ENCODE measurements around the gene PRSS38.
A peak's percentile ranks its signal among the peaks of the same experiment; 100 is the strongest.

Gene PRSS38

DNA sequence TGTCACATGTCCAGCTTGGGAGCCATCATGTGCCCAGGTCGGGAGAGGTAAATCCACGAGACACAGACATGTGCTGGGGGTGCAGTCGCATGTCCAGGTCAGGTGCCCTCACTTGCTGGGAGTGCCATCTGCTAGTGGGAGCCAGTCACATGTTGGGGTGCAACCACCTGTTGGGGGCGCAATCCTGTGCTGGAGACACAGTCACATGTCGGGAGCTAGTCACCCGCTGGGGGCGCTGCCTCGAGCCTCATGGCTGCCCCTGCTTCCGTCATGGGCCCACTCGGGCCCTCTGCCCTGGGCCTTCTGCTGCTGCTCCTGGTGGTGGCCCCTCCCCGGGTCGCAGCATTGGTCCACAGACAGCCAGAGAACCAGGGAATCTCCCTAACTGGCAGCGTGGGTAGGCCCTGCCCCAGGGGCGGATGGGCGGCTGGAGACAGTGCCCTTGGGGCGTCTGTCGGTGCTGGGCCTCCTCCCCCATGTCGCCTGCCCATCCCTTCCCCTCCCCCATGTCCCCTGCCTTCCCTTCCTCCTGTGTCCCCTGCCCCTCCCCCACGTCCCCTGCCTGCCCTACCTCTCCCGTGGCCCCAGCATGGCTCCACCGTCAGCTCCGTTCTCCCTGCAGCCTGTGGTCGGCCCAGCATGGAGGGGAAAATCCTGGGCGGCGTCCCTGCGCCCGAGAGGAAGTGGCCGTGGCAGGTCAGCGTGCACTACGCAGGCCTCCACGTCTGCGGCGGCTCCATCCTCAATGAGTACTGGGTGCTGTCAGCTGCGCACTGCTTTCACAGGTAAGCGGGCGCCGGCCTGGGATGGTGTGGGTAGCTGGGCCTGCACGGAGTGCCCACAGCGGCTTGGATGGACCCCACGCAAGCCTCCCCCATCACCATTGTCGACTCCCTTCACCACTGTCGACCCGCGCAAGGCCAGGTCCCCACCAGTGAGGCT lies at the start of gene PRSS38:
TSS of gene PRSS38 (plus strand) at position 208 of the 942 bp plus-strand sequence. CDS start at position 250, 42 bp downstream.
- no peak for DNase-seq (ENCODE audit: low spot score)

DNA sequence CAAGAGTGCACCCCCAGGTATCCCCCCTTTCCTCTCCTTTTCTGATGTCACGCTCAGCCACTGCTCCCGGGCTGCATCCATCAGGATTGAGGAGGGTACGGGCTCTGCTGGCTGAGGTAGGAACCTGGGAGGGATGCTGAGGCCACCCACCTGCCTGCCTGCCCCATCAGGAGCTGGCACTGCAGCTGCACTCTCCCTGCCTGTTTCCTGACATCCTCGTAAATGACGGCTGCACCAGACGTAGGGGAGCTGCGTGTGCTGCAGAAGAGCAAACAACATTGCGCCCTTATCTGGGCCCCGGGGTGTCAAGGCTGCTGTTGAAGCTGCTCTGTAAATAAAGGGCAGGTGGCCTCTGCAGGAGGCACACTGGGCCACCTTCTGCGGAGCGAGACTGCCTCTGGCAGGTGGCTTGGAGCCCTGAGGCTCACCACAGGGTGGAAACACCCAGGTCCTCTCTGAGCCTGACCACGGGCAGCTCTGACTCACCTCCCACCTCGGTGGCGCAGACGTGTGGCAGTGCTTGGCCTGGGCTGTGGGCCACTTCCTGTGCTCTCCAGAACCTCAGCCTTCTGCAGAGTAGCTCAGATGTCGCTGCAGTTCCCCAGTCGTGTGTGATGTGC lies 49.4 kb upstream of the PRSS38 start:
- no peak for DNase-seq (ENCODE audit: low spot score)

GRCh38 chr1:227766653-227767277 lies 48.7 kb upstream of the PRSS38 start:
- DNase-seq (ENCODE audit: low spot score) = no peak

- DNase-seq (ENCODE audit: low spot score) = no peak
Observed at GRCh38 chr1:227767401-227768124, 47.9 kb upstream of the PRSS38 start.

DNA sequence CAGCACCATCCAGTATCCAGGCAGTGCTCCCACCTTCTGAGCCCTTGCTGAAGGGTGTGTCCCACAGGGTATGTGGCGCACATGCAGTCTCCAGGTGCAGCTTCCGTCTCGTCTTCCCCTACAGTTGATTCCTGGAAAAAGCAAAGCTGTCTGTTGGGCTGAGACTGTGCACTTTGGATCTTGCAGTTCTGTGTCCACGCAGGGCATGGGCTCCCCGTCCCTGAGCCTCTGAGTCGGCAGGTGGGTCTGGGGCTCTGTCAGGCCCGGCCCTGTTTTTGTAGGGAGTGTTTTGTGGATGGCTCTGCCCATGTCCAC lies 47.4 kb upstream of the PRSS38 start:
- no peak for DNase-seq (ENCODE audit: low spot score)

GRCh38 chr1:227768640-227769039 lies 46.8 kb upstream of the PRSS38 start:
- no peak for DNase-seq (ENCODE audit: low spot score)

- DNase-seq (ENCODE audit: low spot score) = no peak
Observed at GRCh38 chr1:227769047-227769935, 46.2 kb upstream of the PRSS38 start.

GRCh38 chr1:227769936-227770494 lies 45.5 kb upstream of the PRSS38 start:
- DNase-seq (ENCODE audit: low spot score) = no peak

GRCh38 chr1:227770812-227771211 lies 44.7 kb upstream of the PRSS38 start:
- no peak for DNase-seq (ENCODE audit: low spot score)

DNA sequence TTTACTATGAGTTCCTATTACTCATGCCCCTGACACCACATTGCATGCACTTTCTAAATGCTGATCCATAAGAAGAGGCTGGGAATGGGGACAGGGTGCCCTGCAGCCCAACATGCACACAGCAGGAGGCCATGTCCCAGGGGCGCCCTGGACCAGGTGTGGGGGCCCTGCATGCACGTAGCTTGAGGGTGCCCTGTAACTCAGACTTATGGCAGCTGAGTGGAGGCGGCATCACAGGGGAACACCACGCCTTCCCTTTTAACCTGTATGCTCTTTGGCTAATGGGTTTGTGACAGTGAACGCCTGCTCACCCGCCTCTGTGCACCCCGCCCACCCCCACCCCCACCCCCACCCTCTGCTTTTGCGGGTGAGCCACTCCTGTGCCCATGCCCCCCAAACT lies 44.1 kb upstream of the PRSS38 start:
- no peak for DNase-seq (ENCODE audit: low spot score)

DNA sequence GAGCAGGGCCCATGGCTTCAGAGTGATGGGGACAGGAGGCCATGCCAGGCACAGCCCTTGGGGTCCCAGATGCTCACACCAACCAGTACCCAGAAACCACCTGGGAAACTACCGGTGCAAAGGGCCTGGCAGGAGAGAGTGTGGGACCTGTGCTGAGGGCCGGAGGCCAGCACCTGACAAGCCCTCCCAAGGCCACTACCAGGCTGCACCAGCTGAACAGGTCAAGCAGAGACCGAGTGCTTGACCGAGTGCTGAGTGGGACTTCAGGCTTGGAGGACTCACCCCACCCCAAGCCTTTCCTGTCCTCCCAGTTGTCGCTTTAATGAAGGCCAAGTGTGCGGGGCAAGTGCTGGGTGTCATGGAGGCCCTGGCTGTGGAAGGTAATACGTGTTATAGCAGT lies 43.7 kb upstream of the PRSS38 start:
- no peak for DNase-seq (ENCODE audit: low spot score)

GRCh38 chr1:227773558-227773957 lies 41.9 kb upstream of the PRSS38 start:
- no peak for DNase-seq (ENCODE audit: low spot score)

- DNase-seq (ENCODE audit: low spot score) = no peak
Observed at GRCh38 chr1:227774051-227774731, 41.3 kb upstream of the PRSS38 start.

GRCh38 chr1:227774821-227775661 lies 40.4 kb upstream of the PRSS38 start:
- DNase-seq (ENCODE audit: low spot score) = peak; percentile 55

GRCh38 chr1:227775841-227776240 lies 39.6 kb upstream of the PRSS38 start:
- no peak for DNase-seq (ENCODE audit: low spot score)

DNA sequence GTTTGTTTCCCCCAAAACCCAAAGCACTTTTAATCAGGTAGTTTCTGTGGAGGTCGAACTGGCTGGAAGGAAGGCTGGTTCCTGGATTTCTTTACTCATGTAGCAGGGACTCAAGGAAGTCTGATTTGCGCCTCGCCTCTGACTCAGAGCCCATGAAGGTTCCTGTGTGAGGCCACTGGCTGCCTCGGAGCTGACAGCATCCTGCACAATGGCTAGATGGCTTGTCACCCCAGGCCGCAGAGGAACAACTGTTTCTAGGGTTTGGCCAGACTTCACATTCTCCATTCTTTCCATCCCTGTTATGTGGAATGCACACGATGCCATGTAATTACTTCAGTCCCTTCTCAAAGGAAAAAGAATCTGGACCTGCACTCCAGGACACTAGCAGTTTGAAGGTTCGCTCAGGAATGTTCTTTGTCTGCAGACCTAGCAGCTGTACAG lies 39.1 kb upstream of the PRSS38 start:
- DNase-seq (ENCODE audit: low spot score) = peak; percentile 92

DNA sequence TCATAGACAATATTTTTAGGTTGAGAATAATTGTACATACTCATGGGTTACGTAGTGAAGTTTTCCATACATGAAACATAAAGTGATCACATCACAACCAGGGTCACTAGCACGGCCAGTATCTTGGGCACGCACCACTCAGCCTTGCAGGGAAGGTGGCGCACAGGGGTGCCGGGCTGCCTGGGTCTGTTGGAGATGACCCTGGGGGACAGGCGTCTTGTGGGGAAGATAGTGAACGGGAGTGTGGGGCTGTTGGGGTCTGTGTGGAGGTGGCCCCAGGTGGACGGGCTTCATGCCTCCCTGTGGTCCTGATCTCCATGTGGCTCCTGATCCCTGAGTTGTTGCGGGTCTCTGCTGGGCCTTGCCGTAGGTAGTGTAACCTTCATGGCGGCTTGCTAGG lies 38.3 kb upstream of the PRSS38 start:
- no peak for DNase-seq (ENCODE audit: low spot score)

GRCh38 chr1:227777646-227778045 lies 37.8 kb upstream of the PRSS38 start:
- DNase-seq (ENCODE audit: low spot score) = no peak

GRCh38 chr1:227778401-227778947 lies 37.0 kb upstream of the PRSS38 start:
- DNase-seq (ENCODE audit: low spot score) = peak; percentile 75

Measured in AG08395 (cell line).